GM10266 (cell line): ENCODE measurements around the gene ZFAND3.

Experiments
- DNase-seq: peaks from one replicate; pipeline ENCODE4 v3.0.0; 2012; ENCODE audit errors: extremely low spot score
- CTCF ChIP-seq: IDR thresholded peaks from 2 replicates; pipeline ENCODE4 v1.5.1; 2012; ENCODE audit warnings: mild to moderate bottlenecking, low read depth; ENCODE audit not compliant: control insufficient read depth, insufficient read depth; ENCODE audit errors: missing control alignments

Gene ZFAND3

GRCh38 chr6:37916149-37916548 lies 96.6 kb downstream of the ZFAND3 start:
- DNase-seq: no peak
- TF ChIP-seq CTCF: no peak

GRCh38 chr6:37916675-37917074 lies 97.1 kb downstream of the ZFAND3 start:
- TF ChIP-seq CTCF: no peak

GRCh38 chr6:37917566-37917965 lies 98.0 kb downstream of the ZFAND3 start:
- DNase-seq: no peak
- no peak for TF ChIP-seq CTCF

More at GRCh38 chr6:37916675-37917074, 97.1 kb downstream of the ZFAND3 start:
- DNase-seq: no peak

GRCh38 chr6:37919417-37920157 lies 100.1 kb downstream of the ZFAND3 start:
- DNase-seq: no peak
- no peak for TF ChIP-seq CTCF

- no peak for TF ChIP-seq CTCF
- no peak for DNase-seq
Observed at GRCh38 chr6:37920667-37921066, 101.1 kb downstream of the ZFAND3 start.

- no peak for DNase-seq
Observed at GRCh38 chr6:37922563-37922962, 103.0 kb downstream of the ZFAND3 start.

GRCh38 chr6:37923514-37923913 lies 104.0 kb downstream of the ZFAND3 start:
- no peak for TF ChIP-seq CTCF
- DNase-seq: no peak

More at GRCh38 chr6:37922563-37922962, 103.0 kb downstream of the ZFAND3 start:
- no peak for TF ChIP-seq CTCF
